Mesenteric fat pad (tissue), 1 donor: Measurements from ENCODE around the gene ZW10. TPM values are rescaled to one million over a fixed set of nuclear protein-coding genes. Genes with fewer than 3 reads are reported as not detected.
A peak's percentile ranks its signal among the peaks of the same experiment; 100 is the strongest.
"Not testable (repeated sequence)": the region's sequence is repeated elsewhere in the genome, so short reads cannot be mapped to it uniquely, and the experiment has no call there.

Experiments used
- DNase-seq: peaks from one replicate; pipeline ENCODE4 v3.0.0-alpha.2; 2020; ENCODE audit warnings: low spot score
- long read RNA-seq: library from polyadenylated mRNA; unstranded; transcript quantifications from one replicate; pipeline ENCODE4 v2.0.0, GENCODE V29; 2020
- total RNA-seq: library from RNA; stranded (reverse); fragmentation: NEBNext Ultra II Directional; extraction: Animal tissue kit (Norgen Biotek cat#: 25700); gene quantifications from one replicate; pipeline ENCODE4 v1.2.1, GENCODE V29; 2021
- donor health status: DM: yes; HTN: yes; CAD: no.

Gene ZW10
- 13.5 TPM for total RNA-seq
- long read RNA-seq, transcript ZW10-201 (16 exons, 2,992 nt), result major isoform, 20 of 28 reads
- long read RNA-seq, partial matches to known transcripts, result 3 of 28 reads
- long read RNA-seq, other reads (novel, unspliced or antisense), result 5 of 28 reads

GRCh38 chr11:113773416-113774173 lies at the start of gene ZW10:
ZW10 (minus strand) TSS chr11:113773692; CDS start chr11:113773666, 26 bp downstream.
- DNase-seq, result peak; percentile 98

- no peak for DNase-seq
Measured at GRCh38 chr11:113818426-113818825, 44.9 kb upstream of the ZW10 start.

GRCh38 chr11:113817626-113818025 lies 44.1 kb upstream of the ZW10 start:
- no peak for DNase-seq

- DNase-seq, result no peak
Measured at GRCh38 chr11:113817162-113817561, 43.7 kb upstream of the ZW10 start.

- DNase-seq, result no peak
Measured at GRCh38 chr11:113814181-113814580, 40.7 kb upstream of the ZW10 start.

GRCh38 chr11:113808931-113809330 lies 35.4 kb upstream of the ZW10 start:
- no peak for DNase-seq

- no peak for DNase-seq
Measured at GRCh38 chr11:113806406-113806805, 32.9 kb upstream of the ZW10 start.

- no peak for DNase-seq
Measured at GRCh38 chr11:113805640-113806039, 32.1 kb upstream of the ZW10 start.

GRCh38 chr11:113802621-113803020 lies 29.1 kb upstream of the ZW10 start:
- DNase-seq, result no peak

GRCh38 chr11:113796663-113797259 lies 23.3 kb upstream of the ZW10 start:
- DNase-seq, result no peak

- no peak for DNase-seq
Measured at GRCh38 chr11:113789675-113790320, 16.3 kb upstream of the ZW10 start.

- not testable (repeated sequence) for DNase-seq
Measured at GRCh38 chr11:113789016-113789415, 15.5 kb upstream of the ZW10 start.

- DNase-seq, result no peak
Measured at GRCh38 chr11:113782134-113782533, 8.6 kb upstream of the ZW10 start.

GRCh38 chr11:113781682-113782081 lies 8.2 kb upstream of the ZW10 start:
- DNase-seq, result no peak

- DNase-seq, result no peak
Measured at GRCh38 chr11:113779496-113779895, 6.0 kb upstream of the ZW10 start, which contains the start of gene CLDN25. CLDN25 (plus strand) TSS chr11:113779796; CDS start chr11:113779796, 0 bp downstream.

- DNase-seq, result no peak
Measured at GRCh38 chr11:113778111-113778910, 4.8 kb upstream of the ZW10 start.

- no peak for DNase-seq
Measured at GRCh38 chr11:113774174-113774503, 647 bp upstream of the ZW10 start.

- no peak for DNase-seq
Measured at GRCh38 chr11:113773092-113773415, 438 bp downstream of the ZW10 start.

GRCh38 chr11:113771964-113772363 lies 1.5 kb downstream of the ZW10 start:
- DNase-seq, result no peak

- no peak for DNase-seq
Measured at GRCh38 chr11:113764527-113765219, 8.8 kb downstream of the ZW10 start.

GRCh38 chr11:113763040-113763439 lies 10.5 kb downstream of the ZW10 start:
- not testable (repeated sequence) for DNase-seq
